IMR-90 (cell line): ENCODE measurements around the gene NTSR2. TPM values are rescaled to one million over a fixed set of nuclear protein-coding genes. Genes with fewer than 3 reads are reported as not detected.

Experiments used
- ATAC-seq: fragments of 200-7000 bp; cut with Tn5 transposase; 2 replicates; pipeline ENCODE4 v1.9.1; 2020; ENCODE audit warnings: low read depth, mild to moderate bottlenecking, moderate library complexity
- BruUV-seq: library from RNA; stranded (reverse); fragments of 400-500 nt; replicated peaks from 2 replicates; lab custom pipeline; 2021; lab: Mats Ljungman, UMichigan
- CTCF ChIA-PET: fragments of 300-600 bp; formaldehyde crosslinking; extraction: SDS; loops from one replicate; lab custom pipeline; 2021; ENCODE audit warnings: antibody characterized with exemption; lab: Yijun Ruan, JAX
- POLR2A ChIA-PET: fragments of 300-600 bp; sonication (Branson Sonifier 250); formaldehyde crosslinking; loops from one replicate; lab custom pipeline; 2022; ENCODE audit warnings: antibody characterized with exemption; ENCODE audit not compliant: unreplicated experiment; lab: Charles Lee
- DNase-seq: peaks from one replicate; pipeline ENCODE4 v3.0.0; 2013
- H2AFZ ChIP-seq: replicated peaks from 2 replicates; pipeline ENCODE3; 2013; ENCODE audit warnings: low read length, mild to moderate bottlenecking; ENCODE audit not compliant: poor library complexity
- H2AK5ac ChIP-seq: 2 replicates; pipeline ENCODE4 v1.6.1; 2013; ENCODE audit warnings: low read depth, low read length, inconsistent platforms
- H2AK9ac ChIP-seq: replicated peaks from 2 replicates; pipeline ENCODE3; 2013; ENCODE audit warnings: mild to moderate bottlenecking, low read depth, low read length, moderate library complexity; ENCODE audit not compliant: poor library complexity
- H2BK120ac ChIP-seq: 2 replicates; pipeline ENCODE4 v1.6.1; 2013; ENCODE audit warnings: low read depth, low read length, inconsistent platforms
- H2BK15ac ChIP-seq: 3 replicates; pipeline ENCODE4 v1.6.1; 2013; ENCODE audit warnings: low read depth, low read length, inconsistent platforms
- H2BK20ac ChIP-seq: 2 replicates; pipeline ENCODE4 v1.6.1; 2013; ENCODE audit warnings: low read depth, mild to moderate bottlenecking, inconsistent platforms, low read length, moderate library complexity
- H2BK5ac ChIP-seq: 2 replicates; pipeline ENCODE4 v1.6.1; 2013; ENCODE audit warnings: mild to moderate bottlenecking, low read depth, low read length, inconsistent platforms; ENCODE audit not compliant: poor library complexity, severe bottlenecking
- H3K14ac ChIP-seq: replicated peaks from 2 replicates; pipeline ENCODE4 v1.6.1; 2013; ENCODE audit warnings: low read depth, low read length, inconsistent platforms
- H3K18ac ChIP-seq: 2 replicates; pipeline ENCODE4 v1.6.1; 2013; ENCODE audit warnings: low read depth, low read length, control low read depth
- H3K23ac ChIP-seq: 2 replicates; pipeline ENCODE4 v1.6.1; 2013; ENCODE audit warnings: low read depth, low read length, inconsistent platforms
- H3K27ac ChIP-seq: 2 replicates; pipeline ENCODE4 v1.5.1; 2013; ENCODE audit warnings: mild to moderate bottlenecking, control low read depth, low read length; ENCODE audit not compliant: insufficient read depth
- H3K27me3 ChIP-seq: 2 replicates; pipeline ENCODE4 v1.6.1; 2013; ENCODE audit warnings: low read length; ENCODE audit not compliant: control insufficient read depth, insufficient read depth
- H3K36me3 ChIP-seq: 2 replicates; pipeline ENCODE4 v1.6.1; 2013; ENCODE audit warnings: low read length, mixed read lengths; ENCODE audit not compliant: control insufficient read depth, insufficient read depth
- H3K4ac ChIP-seq: 2 replicates; pipeline ENCODE4 v1.6.1; 2013; ENCODE audit warnings: low read depth, low read length, inconsistent platforms
- H3K4me1 ChIP-seq: 2 replicates; pipeline ENCODE4 v1.6.1; 2013; ENCODE audit warnings: low read length, mixed read lengths; ENCODE audit not compliant: control insufficient read depth, insufficient read depth
- H3K4me2 ChIP-seq: 2 replicates; pipeline ENCODE4 v1.6.1; 2013; ENCODE audit warnings: low read depth, mild to moderate bottlenecking, control low read depth, low read length, moderate library complexity
- H3K4me3 ChIP-seq: 2 replicates; pipeline ENCODE4 v1.5.1; 2013; ENCODE audit warnings: low read depth, mild to moderate bottlenecking, control low read depth, low read length, moderate library complexity; ENCODE audit not compliant: insufficient read depth
- H3K56ac ChIP-seq: 2 replicates; pipeline ENCODE4 v1.6.1; 2013; ENCODE audit warnings: low read length, inconsistent platforms; ENCODE audit not compliant: insufficient read depth; ENCODE audit errors: extremely low read depth
- H3K79me1 ChIP-seq, 2 experiments: 2 replicates each; pipeline ENCODE4 v1.6.1; 2013; ENCODE audit warnings: low read length in 2 of 2, inconsistent platforms in 1 of 2, low read depth in 1 of 2
- H3K9ac ChIP-seq: 2 replicates; pipeline ENCODE4 v1.6.1; 2013; ENCODE audit warnings: low read depth, low read length, control low read depth
- H3K9me1 ChIP-seq: 2 replicates; pipeline ENCODE4 v1.6.1; 2013; ENCODE audit warnings: low read length, inconsistent platforms; ENCODE audit not compliant: insufficient read depth
- H3K9me3 ChIP-seq: 2 replicates; pipeline ENCODE4 v1.6.1; 2013; ENCODE audit warnings: low read length; ENCODE audit not compliant: control insufficient read depth, insufficient read depth
- H4K20me1 ChIP-seq: 2 replicates; pipeline ENCODE4 v1.6.1; 2013; ENCODE audit warnings: low read length, inconsistent platforms; ENCODE audit not compliant: insufficient read depth
- H4K5ac ChIP-seq: 2 replicates; pipeline ENCODE4 v1.6.1; 2013; ENCODE audit warnings: mild to moderate bottlenecking, low read depth, low read length, control low read depth
- H4K8ac ChIP-seq, 2 experiments: 2 replicates each; pipeline ENCODE4 v1.6.1; 2013; ENCODE audit warnings: low read depth in 2 of 2, low read length in 2 of 2, control low read depth in 1 of 2, inconsistent platforms in 1 of 2
- H4K91ac ChIP-seq: 2 replicates; pipeline ENCODE4 v1.6.1; 2013; ENCODE audit warnings: low read depth, low read length, inconsistent platforms; ENCODE audit not compliant: insufficient read depth
- BHLHE40 ChIP-seq: fragments of 150-350 bp; IDR thresholded peaks from 2 replicates; pipeline ENCODE4 v1.6.1; 2016; ENCODE audit warnings: mild to moderate bottlenecking, low read depth, low read length
- CEBPB ChIP-seq: IDR thresholded peaks from 2 replicates; pipeline ENCODE4 v1.6.1; 2012; ENCODE audit warnings: low read depth, low read length, improper control_type of control experiment
- CHD1 ChIP-seq: IDR thresholded peaks from 2 replicates; pipeline ENCODE4 v1.6.1; 2012; ENCODE audit warnings: low read depth, low read length, improper control_type of control experiment
- CTCF ChIP-seq: conservative IDR thresholded peaks from 2 replicates; pipeline ENCODE4 v1.5.1; 2012; ENCODE audit warnings: mild to moderate bottlenecking, low read depth, low read length, improper control_type of control experiment
- ELK1 ChIP-seq: fragments of 150-350 bp; IDR thresholded peaks from 2 replicates; pipeline ENCODE4 v1.6.1; 2016; ENCODE audit warnings: low read depth, mild to moderate bottlenecking, low read length, moderate library complexity, borderline replicate concordance
- FOS ChIP-seq: fragments of 150-350 bp; IDR thresholded peaks from 2 replicates; pipeline ENCODE4 v1.6.1; 2016; ENCODE audit warnings: low read depth, low read length
- MAFK ChIP-seq: IDR thresholded peaks from 2 replicates; pipeline ENCODE4 v1.6.1; 2012; ENCODE audit warnings: low read depth, low read length, improper control_type of control experiment
- MAZ ChIP-seq: IDR thresholded peaks from 2 replicates; pipeline ENCODE4 v1.6.1; 2012; ENCODE audit warnings: low read depth, mild to moderate bottlenecking, low read length, improper control_type of control experiment, moderate library complexity, borderline replicate concordance
- MXI1 ChIP-seq: IDR thresholded peaks from 2 replicates; pipeline ENCODE4 v1.6.1; 2012; ENCODE audit warnings: low read depth, mild to moderate bottlenecking, low read length, moderate library complexity, borderline replicate concordance
- NFE2L2 ChIP-seq: fragments of 150-350 bp; IDR thresholded peaks from 2 replicates; pipeline ENCODE4 v1.6.1; 2016; ENCODE audit warnings: low read depth, mild to moderate bottlenecking, low read length
- POLR2A ChIP-seq: IDR thresholded peaks from 2 replicates; pipeline ENCODE4 v1.6.1; 2012; ENCODE audit warnings: mild to moderate bottlenecking, low read depth, low read length
- RAD21 ChIP-seq: IDR thresholded peaks from 2 replicates; pipeline ENCODE4 v1.6.1; 2012; ENCODE audit warnings: low read length, improper control_type of control experiment
- RCOR1 ChIP-seq: IDR thresholded peaks from 2 replicates; pipeline ENCODE4 v1.6.1; 2012; ENCODE audit warnings: mild to moderate bottlenecking, low read length, improper control_type of control experiment; ENCODE audit not compliant: insufficient replicate concordance
- RFX5 ChIP-seq: IDR thresholded peaks from 2 replicates; pipeline ENCODE4 v1.8.0; 2012; ENCODE audit warnings: low read depth, mild to moderate bottlenecking, low read length, moderate library complexity
- SMC3 ChIP-seq: fragments of 150-350 bp; IDR thresholded peaks from 2 replicates; pipeline ENCODE4 v1.6.1; 2016; ENCODE audit warnings: low read depth, mild to moderate bottlenecking, antibody characterized with exemption, low read length, moderate library complexity
- USF2 ChIP-seq: fragments of 150-350 bp; IDR thresholded peaks from 2 replicates; pipeline ENCODE4 v1.6.1; 2017; ENCODE audit warnings: mild to moderate bottlenecking, antibody characterized with exemption, low read length, low read depth
- WGBS, 2 experiments: methylation state at CpG; one replicate each; pipeline versions ENCODE4 v1.1.5 to v1.1.7; 2013; ENCODE audit warnings: missing lambda C conversion rate in 2 of 2; ENCODE audit not compliant: insufficient read length in 1 of 2; ENCODE audit errors: extremely low coverage in 2 of 2; 5-methylcytosine and 5-hydroxymethylcytosine counted together
- dilution Hi-C: fragments of 300-500 bp; cut with HindIII; formaldehyde crosslinking; loops from one replicate; pipeline ENCODE4 v1.14.3; 2018; ENCODE audit warnings: low sequenced_read_pairs; ENCODE audit not compliant: unreplicated experiment
- in situ Hi-C: fragments of 300-500 bp; cut with MboI; formaldehyde crosslinking; loops from 3 replicates; pipeline ENCODE4 v1.14.3; 2019; ENCODE audit warnings: low sequenced_read_pairs, inconsistent platforms, mixed read lengths
- intact Hi-C: fragments of 100-400 bp; cut with micrococcal nuclease; formaldehyde crosslinking; loops from 2 replicates; pipeline ENCODE4 v1.10.0; 2022
- polyA plus RNA-seq, 3 experiments: library from polyadenylated mRNA; depleted of rRNA; stranded (reverse); fragments of >200 nt; gene quantifications; 2 replicates each; pipeline ENCODE4 v1.2.3, GENCODE V29; 2012; ENCODE audit warnings: low replicate concordance in 1 of 3
- total RNA-seq: library from RNA; depleted of rRNA; stranded (reverse); fragments of >200 nt; gene quantifications from 2 replicates; pipeline ENCODE4 v1.2.3, GENCODE V29; 2012

The NTSR2 gene
- total and polyA plus RNA-seq, 2 of the 4 experiments (the other 2 are of a cell fraction) = not detected

GRCh38 chr2:11661891-11662435 lies 8.0 kb downstream of the NTSR2 start:
- Histone ChIP-seq H3K56ac (no peak overlapping the region), H4K8ac (no peak overlapping the region), H2BK120ac (no peak overlapping the region), H3K27ac (no peak overlapping the region), H3K9me3 (peaks cover 3% of the 10 kb centered on the region; the same call in 1 of the 2 replicates), H2BK5ac (no peak overlapping the region), H3K9ac (no peak overlapping the region), H4K5ac (no peak overlapping the region), H3K36me3 (no peaks in the 10 kb centered on the region), H2BK20ac (no peak overlapping the region), H3K9me1 (0 out of 2 replicates have a peak, but pooled peaks cover 3% of the 10 kb centered on the region), H3K23ac (no peak overlapping the region), H3K18ac (no peak overlapping the region), H2BK15ac (no peak overlapping the region), H3K4ac (no peak overlapping the region), H3K14ac (no peak overlapping the region), H2AFZ (no peak overlapping the region), H3K79me1 (no peaks in the 10 kb centered on the region), H3K4me2 (no peak overlapping the region), H2AK9ac (no peak overlapping the region), H4K20me1 (no peaks in the 10 kb centered on the region), H4K91ac (no peak overlapping the region), H3K27me3 (peaks cover 59% of the 10 kb centered on the region), H3K4me3 (no peak overlapping the region), H3K4me1 (peaks cover 3% of the 10 kb centered on the region; the same call in 1 of the 2 replicates), H2AK5ac (no peak overlapping the region)
- intact Hi-C loops (no loop called here), in situ Hi-C loops (no loop called here), dilution Hi-C loops (no loop called here)
- ATAC-seq (no peak), DNase-seq (no peak)
- ChIA-PET POLR2A (no interaction called here), CTCF (interaction anchor here (1.0 kb wide), 1 partner anchor 82 kb away, joined by 3 read pairs; no protein-coding TSS in a partner anchor)
- TF ChIP-seq CEBPB (no peak), MXI1 (no peak), RAD21 (no peak), SMC3 (no peak), RFX5 (no peak), BHLHE40 (no peak), ELK1 (no peak), FOS (no peak), MAZ (no peak), CHD1 (no peak), CTCF (no peak), POLR2A (no peak), MAFK (no peak), RCOR1 (no peak), NFE2L2 (no peak), USF2 (no peak)
- 95 to 100% methylated on average over 1 to 6 of the region's 18 CpGs for WGBS, 2 experiments
- no TSS peak for BruUV-seq
